Ectodermal cell (in vitro differentiated cells): ENCODE data around the gene RNF13.
"Not testable (repeated sequence)": the region's sequence is repeated elsewhere in the genome, so short reads cannot be mapped to it uniquely, and the experiment has no call there.

ENCODE experiments used
- H3K27ac ChIP-seq: 2 replicates; pipeline ENCODE4 v1.7.0; 2013; ENCODE audit warnings: mild to moderate bottlenecking, low read depth, low read length; ENCODE audit not compliant: insufficient read depth, poor library complexity, severe bottlenecking
- H3K27me3 ChIP-seq: 2 replicates; pipeline ENCODE4 v1.7.0; 2013; ENCODE audit warnings: mild to moderate bottlenecking, low read length; ENCODE audit not compliant: insufficient read depth, control insufficient read depth, poor library complexity, severe bottlenecking
- H3K36me3 ChIP-seq: one replicate; pipeline ENCODE4 v1.7.0; 2013; ENCODE audit warnings: low read length; ENCODE audit not compliant: control insufficient read depth, insufficient read depth
- H3K4me1 ChIP-seq: one replicate; pipeline ENCODE4 v1.7.0; 2013; ENCODE audit warnings: low read length; ENCODE audit not compliant: control insufficient read depth, insufficient read depth
- H3K4me3 ChIP-seq: 2 replicates; pipeline ENCODE4 v1.7.0; 2013; ENCODE audit warnings: low read depth, low read length, control low read depth; ENCODE audit not compliant: insufficient read depth
- H3K9me3 ChIP-seq: 2 replicates; pipeline ENCODE4 v1.7.0; 2013; ENCODE audit warnings: mild to moderate bottlenecking, low read length, moderate library complexity; ENCODE audit not compliant: control insufficient read depth
- WGBS, 2 experiments: methylation state at CpG; one replicate each; pipeline ENCODE4 v1.1.7; 2013; ENCODE audit warnings: missing lambda C conversion rate in 2 of 2; 5-methylcytosine and 5-hydroxymethylcytosine counted together

The RNF13 gene

GRCh38 chr3:149908424-149908957 is 95.5 kb downstream of the RNF13 start:
- Histone ChIP-seq H3K9me3 (no peaks in the 10 kb centered on the region), H3K27me3 (no peaks in the 10 kb centered on the region), H3K4me3 (no peak overlapping the region), H3K4me1 (no peaks in the 10 kb centered on the region), H3K36me3 (no peaks in the 10 kb centered on the region), H3K27ac (no peak overlapping the region)

GRCh38 chr3:149909923-149910322 is 96.9 kb downstream of the RNF13 start:
- WGBS, 2 experiments = 93 to 96% methylated on average over 4 of the region's 4 CpGs
- Histone ChIP-seq H3K27ac (no peak overlapping the region), H3K36me3 (no peaks in the 10 kb centered on the region), H3K27me3 (no peaks in the 10 kb centered on the region), H3K4me1 (no peaks in the 10 kb centered on the region), H3K9me3 (no peaks in the 10 kb centered on the region), H3K4me3 (no peak overlapping the region)

GRCh38 chr3:149917124-149917667 is 104.2 kb downstream of the RNF13 start:
- H3K36me3 ChIP-seq = no peaks in the 10 kb centered on the region
- no peaks in the 10 kb centered on the region for H3K27me3 ChIP-seq
- WGBS, 2 experiments = 89 to 93% methylated on average over 3 to 5 of the region's 5 CpGs
- no peaks in the 10 kb centered on the region for H3K4me1 ChIP-seq
- H3K27ac ChIP-seq = no peak overlapping the region
- no peak overlapping the region for H3K4me3 ChIP-seq
- H3K9me3 ChIP-seq = no peaks in the 10 kb centered on the region

GRCh38 chr3:149919509-149919908 is 106.5 kb downstream of the RNF13 start:
- 94% methylated on average over 3 of the region's 3 CpGs; no CpG with 5 or more reads in 1 of the 2 experiments for WGBS, 2 experiments
- H3K27ac ChIP-seq = no peak overlapping the region
- H3K4me1 ChIP-seq = no peaks in the 10 kb centered on the region
- H3K27me3 ChIP-seq = no peaks in the 10 kb centered on the region
- H3K9me3 ChIP-seq = no peaks in the 10 kb centered on the region
- no peak overlapping the region for H3K4me3 ChIP-seq
- no peaks in the 10 kb centered on the region for H3K36me3 ChIP-seq

GRCh38 chr3:149920119-149920518 is 107.1 kb downstream of the RNF13 start:
- Histone ChIP-seq H3K27me3 (no peaks in the 10 kb centered on the region), H3K9me3 (no peaks in the 10 kb centered on the region), H3K36me3 (no peaks in the 10 kb centered on the region), H3K4me3 (no peak overlapping the region), H3K4me1 (no peaks in the 10 kb centered on the region), H3K27ac (no peak overlapping the region)
- 94% methylated on average over 3 of the region's 3 CpGs for WGBS, 2 experiments

GRCh38 chr3:149933008-149933407 is 120.0 kb downstream of the RNF13 start:
- H3K4me1 ChIP-seq = no peaks in the 10 kb centered on the region
- H3K27ac ChIP-seq = no peak overlapping the region
- no peak overlapping the region for H3K4me3 ChIP-seq
- WGBS, 2 experiments = 89 to 100% methylated on average over 1 of the region's 1 CpG
- H3K36me3 ChIP-seq = peaks cover 6% of the 10 kb centered on the region
- H3K9me3 ChIP-seq = peaks cover 3% of the 10 kb centered on the region
- H3K27me3 ChIP-seq = no peaks in the 10 kb centered on the region

GRCh38 chr3:149933858-149934257 is 120.8 kb downstream of the RNF13 start:
- H3K36me3 ChIP-seq = peaks cover 6% of the 10 kb centered on the region
- no peaks in the 10 kb centered on the region for H3K4me1 ChIP-seq
- H3K4me3 ChIP-seq = no peak overlapping the region
- H3K27ac ChIP-seq = no peak overlapping the region
- no peaks in the 10 kb centered on the region for H3K9me3 ChIP-seq
- H3K27me3 ChIP-seq = no peaks in the 10 kb centered on the region

GRCh38 chr3:149934524-149934923 is 121.5 kb downstream of the RNF13 start:
- Histone ChIP-seq H3K4me3 (no peak overlapping the region), H3K9me3 (no peaks in the 10 kb centered on the region), H3K27ac (no peak overlapping the region), H3K36me3 (peaks cover 6% of the 10 kb centered on the region), H3K27me3 (no peaks in the 10 kb centered on the region), H3K4me1 (no peaks in the 10 kb centered on the region)

GRCh38 chr3:149936812-149937230 is 123.8 kb downstream of the RNF13 start:
- no peaks in the 10 kb centered on the region for H3K9me3 ChIP-seq
- H3K27ac ChIP-seq = no peak overlapping the region
- no peaks in the 10 kb centered on the region for H3K27me3 ChIP-seq
- H3K4me3 ChIP-seq = no peak overlapping the region
- H3K36me3 ChIP-seq = peaks cover 6% of the 10 kb centered on the region
- no peaks in the 10 kb centered on the region for H3K4me1 ChIP-seq
- 44% methylated on average over 7 of the region's 7 CpGs for WGBS, 2 experiments

- not testable (repeated sequence) for H3K4me3 ChIP-seq
- 91 to 94% methylated on average over 2 to 3 of the region's 3 CpGs for WGBS, 2 experiments
Measured at GRCh38 chr3:149938392-149939055, 125.5 kb downstream of the RNF13 start.

More at GRCh38 chr3:149938392-149939055, 125.5 kb downstream of the RNF13 start:
- H3K9me3 ChIP-seq, H3K27me3 ChIP-seq, H3K36me3 ChIP-seq, H3K4me1 ChIP-seq, H3K27ac ChIP-seq: not testable (repeated sequence)
